ENCODE results near the gene PISD.

PISD gene

GRCh38 chr22:31661851-31662667 is at the start of gene PISD:
Gene PISD, minus strand, starts transcription at chr22:31662215. Its CDS starts 7 bp downstream, at chr22:31662208.
- TF ChIP-seq GATA3 (IDR thresholded peaks at IDR 0.05; ENCODE audit: low read depth, low read length) (no peak), GATA2 (IDR thresholded peaks at IDR 0.05; ENCODE audit: low read depth, low read length) (no peak)

GRCh38 chr22:31707519-31707918 is 45.5 kb upstream of the PISD start:
- TF ChIP-seq GATA2 (IDR thresholded peaks at IDR 0.05; ENCODE audit: low read depth, low read length), result no peak
- no peak for TF ChIP-seq GATA3 (IDR thresholded peaks at IDR 0.05; ENCODE audit: low read depth, low read length)

- TF ChIP-seq GATA3 (IDR thresholded peaks at IDR 0.05; ENCODE audit: low read depth, low read length) (no peak), GATA2 (IDR thresholded peaks at IDR 0.05; ENCODE audit: low read depth, low read length) (no peak)
These were observed 33.4 kb upstream of the PISD start for GRCh38 chr22:31695423-31695822.

- TF ChIP-seq GATA2 (IDR thresholded peaks at IDR 0.05; ENCODE audit: low read depth, low read length), result no peak
- TF ChIP-seq GATA3 (IDR thresholded peaks at IDR 0.05; ENCODE audit: low read depth, low read length), result no peak
These were observed 30.3 kb upstream of the PISD start for GRCh38 chr22:31692186-31692886.

GRCh38 chr22:31691408-31691807 is 29.4 kb upstream of the PISD start:
- TF ChIP-seq GATA3 (IDR thresholded peaks at IDR 0.05; ENCODE audit: low read depth, low read length) (no peak), GATA2 (IDR thresholded peaks at IDR 0.05; ENCODE audit: low read depth, low read length) (no peak)

- TF ChIP-seq GATA2 (IDR thresholded peaks at IDR 0.05; ENCODE audit: low read depth, low read length) (no peak), GATA3 (IDR thresholded peaks at IDR 0.05; ENCODE audit: low read depth, low read length) (no peak)
These were observed 21.4 kb upstream of the PISD start for GRCh38 chr22:31683181-31684105.

GRCh38 chr22:31682751-31683150 is 20.7 kb upstream of the PISD start:
- TF ChIP-seq GATA2 (IDR thresholded peaks at IDR 0.05; ENCODE audit: low read depth, low read length) (no peak), GATA3 (IDR thresholded peaks at IDR 0.05; ENCODE audit: low read depth, low read length) (no peak)

- TF ChIP-seq GATA2 (IDR thresholded peaks at IDR 0.05; ENCODE audit: low read depth, low read length) (no peak), GATA3 (IDR thresholded peaks at IDR 0.05; ENCODE audit: low read depth, low read length) (no peak)
These were observed 19.6 kb upstream of the PISD start for GRCh38 chr22:31681349-31682345.

GRCh38 chr22:31680861-31681341 is 18.9 kb upstream of the PISD start:
- no peak for TF ChIP-seq GATA2 (IDR thresholded peaks at IDR 0.05; ENCODE audit: low read depth, low read length)
- no peak for TF ChIP-seq GATA3 (IDR thresholded peaks at IDR 0.05; ENCODE audit: low read depth, low read length)

- TF ChIP-seq GATA3 (IDR thresholded peaks at IDR 0.05; ENCODE audit: low read depth, low read length) (no peak), GATA2 (IDR thresholded peaks at IDR 0.05; ENCODE audit: low read depth, low read length) (no peak)
These were observed 16.7 kb upstream of the PISD start for GRCh38 chr22:31678748-31679147.

GRCh38 chr22:31676700-31677099 is 14.7 kb upstream of the PISD start:
- TF ChIP-seq GATA3 (IDR thresholded peaks at IDR 0.05; ENCODE audit: low read depth, low read length) (no peak), GATA2 (IDR thresholded peaks at IDR 0.05; ENCODE audit: low read depth, low read length) (no peak)

GRCh38 chr22:31662668-31663037 is 638 bp upstream of the PISD start:
- no peak for TF ChIP-seq GATA3 (IDR thresholded peaks at IDR 0.05; ENCODE audit: low read depth, low read length)
- no peak for TF ChIP-seq GATA2 (IDR thresholded peaks at IDR 0.05; ENCODE audit: low read depth, low read length)

- TF ChIP-seq GATA3 (IDR thresholded peaks at IDR 0.05; ENCODE audit: low read depth, low read length), result no peak
- TF ChIP-seq GATA2 (IDR thresholded peaks at IDR 0.05; ENCODE audit: low read depth, low read length), result no peak
These were observed 2.8 kb downstream of the PISD start for GRCh38 chr22:31659246-31659645.

All from SH-SY5Y (cell line).